Naive thymus-derived CD4-positive, alpha-beta T cell (primary cell): ENCODE measurements around the gene ATP1B2. TPM values are rescaled to one million over a fixed set of nuclear protein-coding genes. Genes with fewer than 3 reads are reported as not detected.
A peak's percentile ranks its signal among the peaks of the same experiment; 100 is the strongest.

Source experiments
- ATAC-seq: fragments of 150-1000 bp; cut with Tn5 transposase; 2 replicates; pipeline ENCODE4 v1.10.0; 2021; ENCODE audit warnings: mild to moderate bottlenecking, moderate library complexity
- CTCF ChIA-PET: fragments of 350-600 bp; sonication (Branson Sonifier 250); formaldehyde crosslinking; loops from one replicate; lab custom pipeline; 2021; ENCODE audit warnings: antibody characterized with exemption; lab: Charles Lee
- POLR2A ChIA-PET: fragments of 350-600 bp; sonication (Branson Sonifier 250); formaldehyde crosslinking; loops from one replicate; lab custom pipeline; 2021; ENCODE audit warnings: antibody characterized with exemption, inconsistent platforms; lab: Charles Lee
- DNase-seq, 9 donors: peaks; one replicate each; pipeline versions ENCODE4 v3.0.0 to v3.0.0-alpha.2; 2020 to 2022; ENCODE audit warnings: mixed read lengths in 1 of 9
- H3K27ac ChIP-seq: one replicate; pipeline ENCODE4 v1.7.0; 2013; ENCODE audit warnings: mild to moderate bottlenecking, low read depth, low read length, moderate library complexity
- H3K27me3 ChIP-seq, 2 donors: one replicate each; pipeline ENCODE4 v1.7.0; 2013; ENCODE audit warnings: low read length in 2 of 2, mild to moderate bottlenecking in 2 of 2, moderate library complexity in 2 of 2; ENCODE audit not compliant: control insufficient read depth in 2 of 2, insufficient read depth in 2 of 2
- H3K36me3 ChIP-seq, 3 experiments: 1 replicate in 2 of 3; 2 replicates in 1 of 3; pipeline ENCODE4 v1.7.0; 2013; ENCODE audit warnings: low read length in 3 of 3, mild to moderate bottlenecking in 3 of 3, moderate library complexity in 1 of 3; ENCODE audit not compliant: insufficient read depth in 3 of 3, control insufficient read depth in 2 of 3
- H3K4me1 ChIP-seq, 2 donors: one replicate each; pipeline ENCODE4 v1.7.0; 2013; ENCODE audit warnings: low read length in 2 of 2, mild to moderate bottlenecking in 2 of 2, moderate library complexity in 1 of 2; ENCODE audit not compliant: control insufficient read depth in 2 of 2, insufficient read depth in 2 of 2
- H3K4me3 ChIP-seq: 2 replicates; pipeline ENCODE4 v1.7.0; 2013; ENCODE audit warnings: mild to moderate bottlenecking, low read length
- H3K9me3 ChIP-seq, 3 experiments: 1 replicate in 2 of 3; 2 replicates in 1 of 3; pipeline ENCODE4 v1.7.0; 2013; ENCODE audit warnings: low read length in 3 of 3; ENCODE audit not compliant: control insufficient read depth in 2 of 3
- H3K27ac Mint-ChIP-seq, 9 donors: one replicate each; pipeline ENCODE4 v1.8.0; 2020 to 2022; ENCODE audit warnings: mixed read lengths in 9 of 9, mild to moderate bottlenecking in 8 of 9, moderate library complexity in 5 of 9, inconsistent platforms in 2 of 9
- H3K27me3 Mint-ChIP-seq, 5 donors: one replicate each; pipeline ENCODE4 v1.8.0; 2021 to 2022; ENCODE audit warnings: mixed read lengths in 5 of 5, mild to moderate bottlenecking in 1 of 5
- H3K36me3 Mint-ChIP-seq, 5 donors: one replicate each; pipeline ENCODE4 v1.8.0; 2020 to 2022; ENCODE audit warnings: mixed read lengths in 5 of 5, mild to moderate bottlenecking in 3 of 5, inconsistent platforms in 1 of 5
- H3K4me1 Mint-ChIP-seq, 7 donors: one replicate each; pipeline ENCODE4 v1.8.0; 2020 to 2022; ENCODE audit warnings: mixed read lengths in 7 of 7, mild to moderate bottlenecking in 3 of 7, inconsistent platforms in 1 of 7
- H3K4me3 Mint-ChIP-seq, 10 donors: one replicate each; pipeline ENCODE4 v1.8.0; 2020 to 2022; ENCODE audit warnings: mild to moderate bottlenecking in 10 of 10, mixed read lengths in 10 of 10, moderate library complexity in 6 of 10, inconsistent platforms in 2 of 10
- H3K9me3 Mint-ChIP-seq, 11 donors: one replicate each; pipeline ENCODE4 v1.8.0; 2020 to 2022; ENCODE audit warnings: mixed read lengths in 11 of 11, mild to moderate bottlenecking in 4 of 11, inconsistent platforms in 1 of 11, moderate library complexity in 1 of 11
- intact Hi-C, 2 donors: fragments of 100-400 bp; cut with micrococcal nuclease; formaldehyde crosslinking; loops; one replicate each; pipeline ENCODE4 v1.15.1; 2023
- polyA plus RNA-seq, 2 donors: library from polyadenylated mRNA; unstranded; fragments of 300-500 nt; fragmentation: Illumina TruSeq; gene quantifications; one replicate each; pipeline ENCODE4 v1.2.3, GENCODE V29; 2021
- total RNA-seq, 6 experiments: library from RNA in 5 of 6; stranded (reverse) in 5 of 6; gene quantifications; 1 replicate in 5 of 6; 2 replicates in 1 of 6; pipeline ENCODE4 v1.2.3 and lab custom pipeline; 2021 to 2026

ATP1B2 gene
- total and polyA plus RNA-seq, 7 experiments from 2014 or later, result 0.12 to 1.1 (median 0.29) TPM; not detected in 2

DNA sequence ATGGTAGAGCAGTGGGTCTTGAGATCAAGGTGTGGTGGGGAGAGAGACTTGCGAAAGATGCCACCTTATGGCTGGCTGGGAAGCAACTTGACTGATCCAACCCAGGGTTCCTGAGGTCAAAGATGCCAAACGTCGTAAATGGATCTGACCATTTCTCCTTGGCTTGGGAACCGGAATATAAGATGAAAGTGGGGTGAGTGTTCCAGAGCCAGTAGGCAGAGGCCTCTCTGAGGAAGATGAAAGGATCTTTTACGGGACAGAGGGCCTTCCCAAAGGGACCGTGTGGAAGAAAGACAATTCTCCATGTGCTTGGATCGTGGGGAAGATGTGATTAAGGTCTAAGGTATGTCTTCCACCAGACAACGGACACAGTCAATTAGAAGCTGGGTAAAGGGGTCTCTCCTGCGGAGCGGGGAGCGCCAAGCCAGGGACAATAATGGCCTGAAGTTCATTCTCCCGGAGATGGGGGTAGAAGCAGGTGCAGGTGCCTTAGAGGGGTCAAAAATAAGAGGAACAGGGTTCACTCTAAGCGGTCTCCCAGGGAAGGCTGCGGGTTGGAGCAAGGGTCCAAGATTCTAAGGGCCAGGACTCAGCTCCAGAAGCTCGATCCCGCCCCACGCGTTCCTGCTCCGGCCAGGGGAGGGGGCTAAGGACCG, 36.8 kb upstream of the ATP1B2 start:
- Histone ChIP-seq H3K27me3 (no peaks in the 10 kb centered on the region), H3K4me1 (peaks cover 16 to 27% of the 10 kb centered on the region in 2 donors), H3K9me3 (no peaks in the 10 kb centered on the region), H3K4me3 (peak overlapping the region; percentile 78), H3K36me3 (peaks cover 0 to 5% (median 0%) of the 10 kb centered on the region in 3 experiments), H3K27ac (peak overlapping the region; percentile 81)
- DNase-seq, result peak in 1 of 9 donors; percentile 12
- Mint-ChIP-seq H3K36me3 (peaks cover 0 to 11% (median 0%) of the 10 kb centered on the region in 5 donors), H3K4me3 (peak overlapping the region; percentile 85 to 95 (median 92)), H3K4me1 (peaks cover 32 to 51% (median 46%) of the 10 kb centered on the region in 7 donors), H3K27me3 (peaks cover 0 to 6% (median 0%) of the 10 kb centered on the region in 5 donors), H3K27ac (peak overlapping the region; percentile 66 to 96 (median 86)), H3K9me3 (no peaks in the 10 kb centered on the region)
- ChIA-PET CTCF (interaction anchor here (0.6 to 1.6 kb wide), 3 partner anchors 17 to 73 kb away, joined by 3 to 15 read pairs (median 3); partner anchors contain the start of gene TP53), POLR2A (interaction anchor here (0.6 to 8.0 kb wide), 15 partner anchors 8 to 690 kb away, joined by 3 to 101 read pairs (median 4); partner anchors contain the start of genes ATP1B2, CD68, MPDU1 and SAT2)
- intact Hi-C loops, result loop anchor here (1.0 to 5.0 kb wide), 6 partner anchors 31 to 307 kb away; partner anchors contain the start of genes EIF5A (in 1 of the 2), MPDU1 (in 1 of the 2), SENP3 (in 1 of the 2) and TNK1 (in 1 of the 2)
- ATAC-seq, result no peak

DNA sequence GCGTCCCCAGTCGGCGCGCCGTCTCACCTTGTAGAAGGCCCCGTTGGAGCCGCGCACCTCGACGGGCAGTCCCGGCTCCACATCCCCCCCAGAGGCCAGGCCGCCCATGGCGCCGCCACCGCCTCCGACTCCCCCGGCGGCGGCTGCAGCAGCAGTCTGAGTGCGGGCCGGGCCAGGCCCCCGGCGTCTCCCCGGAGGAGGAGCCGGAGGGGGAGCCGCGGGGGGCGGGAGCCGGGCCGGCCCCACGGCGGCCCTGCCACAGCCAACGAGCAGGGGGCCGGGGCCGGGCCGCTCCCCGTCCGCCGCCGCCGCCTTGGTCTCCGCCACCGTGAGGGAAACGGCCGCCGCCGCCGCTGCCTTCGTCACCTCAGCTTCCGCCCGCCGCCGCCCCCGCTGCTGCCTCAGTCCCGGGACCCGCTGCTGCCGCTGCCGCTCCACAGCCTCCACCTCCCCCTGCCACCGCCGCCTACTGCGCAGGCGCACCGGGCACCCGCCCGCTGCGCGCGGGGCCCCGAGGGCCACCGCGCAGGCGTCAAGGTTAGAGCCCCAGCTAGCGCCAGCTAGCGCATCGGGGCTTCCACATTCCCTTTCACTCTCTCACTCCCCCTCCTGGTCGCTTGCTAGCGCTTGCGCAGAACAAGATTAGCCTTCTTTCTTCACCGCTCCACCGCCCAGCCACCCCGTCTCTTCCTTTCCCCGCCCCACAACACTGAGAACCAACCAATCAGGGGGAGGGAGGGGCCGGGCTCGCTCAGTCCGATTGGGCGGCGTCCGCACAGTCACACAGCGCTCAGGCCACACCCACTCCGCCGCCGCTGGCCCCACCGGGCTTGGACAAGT, 36.1 kb upstream of the ATP1B2 start, which contains the start of gene FXR2:
Gene FXR2, minus strand, starts transcription at position 473 of the 840 bp plus-strand sequence. Its CDS starts 365 bp downstream, at position 108.
- H3K27me3 Mint-ChIP-seq, result peaks cover 0 to 6% (median 0%) of the 10 kb centered on the region in 5 donors
- POLR2A ChIA-PET, result interaction anchor here (0.6 to 8.0 kb wide), 27 partner anchors 9 to 691 kb away, joined by 3 to 101 read pairs (median 4); partner anchors contain the start of genes ATP1B2, CD68, GPS2 and MPDU1
- DNase-seq (peak; percentile 96 to 100 (median 99)), ATAC-seq (peak; percentile 93)
- CTCF ChIA-PET, result interaction anchor here (0.6 to 1.6 kb wide), 12 partner anchors 12 to 542 kb away, joined by 3 to 15 read pairs (median 4); partner anchors contain the start of genes MPDU1, SAT2 and TP53
- Histone ChIP-seq H3K4me3 (peak within 1 kb of the TSS; percentile 86), H3K9me3 (no peaks in the 10 kb centered on the region), H3K27ac (peak within 1 kb of the TSS; percentile 81), H3K4me1 (peaks cover 16 to 27% of the 10 kb centered on the region in 2 donors), H3K36me3 (peaks cover 0 to 5% (median 0%) of the 10 kb centered on the region in 3 experiments), H3K27me3 (no peaks in the 10 kb centered on the region)
- H3K36me3 Mint-ChIP-seq, result peaks cover 0 to 11% (median 0%) of the 10 kb centered on the region in 5 donors
- H3K9me3 Mint-ChIP-seq, result no peaks in the 10 kb centered on the region
- H3K4me1 Mint-ChIP-seq, result peaks cover 29 to 47% (median 40%) of the 10 kb centered on the region in 7 donors
- peak within 1 kb of the TSS; percentile 85 to 97 (median 92) for H3K4me3 Mint-ChIP-seq
- intact Hi-C loops, result loop anchor here (1.0 to 5.0 kb wide), 14 partner anchors 13 to 375 kb away; partner anchors contain the start of genes ATP1B2 (in 1 of the 2), EIF5A (in 1 of the 2), MPDU1 (in 1 of the 2) and PHF23 (in 1 of the 2)
- peak within 1 kb of the TSS; percentile 89 to 99 (median 97) for H3K27ac Mint-ChIP-seq

DNA sequence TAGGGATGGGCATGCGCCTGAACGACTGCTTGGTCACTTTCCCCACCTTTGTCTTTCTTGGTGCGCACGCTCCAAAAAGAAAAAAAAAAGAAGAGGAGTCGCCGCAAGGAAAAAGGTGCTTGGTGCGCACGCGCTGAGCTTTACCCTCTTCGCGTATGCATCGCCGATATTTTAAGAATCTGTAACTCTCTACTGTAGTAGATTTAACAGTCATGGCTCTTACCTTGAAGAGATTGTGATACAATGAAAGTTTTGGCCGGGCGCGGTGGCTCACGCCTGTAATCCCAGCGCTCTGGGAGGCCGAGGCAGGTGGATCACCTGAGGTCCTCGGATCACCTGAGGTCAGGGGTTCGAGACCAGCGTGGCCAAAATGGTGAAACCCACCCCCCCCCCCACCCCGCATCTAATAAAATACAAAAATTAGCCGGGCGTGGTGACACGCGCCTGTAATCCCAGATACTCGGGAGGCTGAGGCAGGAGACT, 35.4 kb upstream of the ATP1B2 start:
- Mint-ChIP-seq H3K9me3 (no peaks in the 10 kb centered on the region), H3K27ac (peak overlapping the region; percentile 89 to 99 (median 97)), H3K27me3 (peaks cover 0 to 6% (median 0%) of the 10 kb centered on the region in 5 donors), H3K4me3 (peak overlapping the region; percentile 84 to 97 (median 91)), H3K36me3 (peaks cover 0 to 11% (median 0%) of the 10 kb centered on the region in 5 donors), H3K4me1 (peaks cover 29 to 45% (median 36%) of the 10 kb centered on the region in 7 donors)
- ATAC-seq (peak; percentile 38), DNase-seq (no peak)
- intact Hi-C loops, result loop anchor here in 1 of 2 donors (1.0 to 5.0 kb wide), 8 partner anchors 12 to 376 kb away; partner anchors contain the start of genes ATP1B2, PHF23, POLR2A and SAT2
- peaks cover 0 to 4% (median 0%) of the 10 kb centered on the region in 3 experiments for H3K36me3 ChIP-seq
- H3K9me3 ChIP-seq, result no peaks in the 10 kb centered on the region
- peak overlapping the region; percentile 86 for H3K4me3 ChIP-seq
- ChIA-PET POLR2A (interaction anchor here (0.6 to 8.0 kb wide), 18 partner anchors 12 to 583 kb away, joined by 3 to 101 read pairs (median 6); partner anchors contain the start of genes MPDU1, SAT2, SENP3 and SHBG), CTCF (interaction anchor here (0.6 to 1.6 kb wide), 13 partner anchors 11 to 577 kb away, joined by 3 to 15 read pairs (median 4); partner anchors contain the start of genes MPDU1, SAT2 and TP53)
- no peaks in the 10 kb centered on the region for H3K27me3 ChIP-seq
- peaks cover 16 to 27% of the 10 kb centered on the region in 2 donors for H3K4me1 ChIP-seq
- H3K27ac ChIP-seq, result peak overlapping the region; percentile 75

DNA sequence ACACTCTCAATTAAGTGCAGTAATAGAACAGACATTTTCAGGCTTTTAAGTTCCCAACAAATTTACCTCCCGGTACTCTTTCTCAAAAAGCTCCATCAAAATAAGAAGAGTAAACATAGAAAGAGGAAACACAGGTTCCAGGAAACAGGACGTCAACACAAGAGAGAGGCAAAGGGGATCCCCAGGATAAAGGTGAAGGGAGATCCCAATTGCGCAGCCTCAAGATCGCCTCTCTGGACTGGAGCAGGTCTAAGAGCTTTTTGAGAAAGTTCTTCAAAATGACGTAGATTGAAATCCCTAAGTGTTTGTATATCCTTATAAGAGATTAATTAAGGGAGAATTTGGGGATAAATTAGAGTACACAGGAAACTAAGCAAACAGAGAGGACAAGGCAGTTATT, 32.1 kb upstream of the ATP1B2 start:
- H3K36me3 Mint-ChIP-seq, result peaks cover 0 to 1% (median 0%) of the 10 kb centered on the region in 5 donors
- ATAC-seq, result no peak
- Histone ChIP-seq H3K4me1 (peaks cover 5 to 6% of the 10 kb centered on the region in 2 donors), H3K9me3 (no peaks in the 10 kb centered on the region), H3K27ac (no peak overlapping the region), H3K36me3 (no peaks in the 10 kb centered on the region), H3K27me3 (no peaks in the 10 kb centered on the region), H3K4me3 (no peak overlapping the region)
- POLR2A ChIA-PET, result interaction anchor here (0.7 to 8.0 kb wide), 3 partner anchors 24 to 68 kb away, joined by 3 to 101 read pairs (median 4); partner anchors contain the start of genes TP53 and WRAP53
- DNase-seq, result no peak
- no peaks in the 10 kb centered on the region for H3K9me3 Mint-ChIP-seq
- peak overlapping the region in 1 of 9 donors; percentile 18 for H3K27ac Mint-ChIP-seq
- peaks cover 3 to 19% (median 5%) of the 10 kb centered on the region in 7 donors for H3K4me1 Mint-ChIP-seq
- CTCF ChIA-PET, result interaction anchor here (1.2 kb wide), 1 partner anchor 9 kb away, joined by 4 read pairs; the partner anchor contains the start of gene SAT2
- intact Hi-C loops, result loop anchor here in 1 of 2 donors (5.0 kb wide), 1 partner anchor 224 kb away; no protein-coding TSS in a partner anchor
- H3K27me3 Mint-ChIP-seq, result peaks cover 0 to 6% (median 0%) of the 10 kb centered on the region in 5 donors
- H3K4me3 Mint-ChIP-seq, result no peak overlapping the region

DNA sequence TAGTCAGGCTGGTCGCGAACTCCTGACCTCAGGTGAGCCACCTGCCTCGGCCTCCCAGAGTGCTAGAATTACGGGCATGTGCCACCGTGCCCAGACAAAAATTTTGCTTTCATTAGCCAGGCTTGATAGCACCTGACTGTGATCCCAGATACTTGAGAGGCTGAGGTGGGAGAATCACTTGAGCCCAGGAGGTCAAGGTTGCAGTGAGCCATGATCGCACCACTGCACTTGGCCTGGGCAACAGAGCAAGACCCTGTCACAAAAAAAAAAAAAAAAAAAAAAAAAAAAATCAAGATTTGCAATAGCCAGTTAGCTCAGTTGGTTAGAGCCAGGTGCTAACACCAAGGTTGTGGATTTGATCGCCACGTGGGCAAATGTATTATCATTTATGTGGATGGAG, 29.9 kb upstream of the ATP1B2 start:
- CTCF ChIA-PET, result interaction anchor here (0.7 kb wide), 1 partner anchor 473 kb away, joined by 4 read pairs; no protein-coding TSS in a partner anchor
- Histone ChIP-seq H3K27ac (no peak overlapping the region), H3K4me1 (no peaks in the 10 kb centered on the region), H3K27me3 (no peaks in the 10 kb centered on the region), H3K4me3 (no peak overlapping the region), H3K36me3 (no peaks in the 10 kb centered on the region), H3K9me3 (no peaks in the 10 kb centered on the region)
- ATAC-seq (no peak), DNase-seq (no peak)
- peaks cover 0 to 9% (median 0%) of the 10 kb centered on the region in 7 donors for H3K4me1 Mint-ChIP-seq
- no peaks in the 10 kb centered on the region for H3K9me3 Mint-ChIP-seq
- POLR2A ChIA-PET, result interaction anchor here (0.6 to 1.7 kb wide), 4 partner anchors 37 to 579 kb away, joined by 3 read pairs; partner anchors contain the start of gene MPDU1
- H3K27ac Mint-ChIP-seq, result no peak overlapping the region
- no peaks in the 10 kb centered on the region for H3K36me3 Mint-ChIP-seq
- H3K4me3 Mint-ChIP-seq, result no peak overlapping the region
- H3K27me3 Mint-ChIP-seq, result peaks cover 0 to 4% (median 0%) of the 10 kb centered on the region in 5 donors
- intact Hi-C loops, result no loop called here
